GM19324 (cell line): Measurements from ENCODE around the gene KCTD4.
"Not testable (repeated sequence)": the region's sequence is repeated elsewhere in the genome, so short reads cannot be mapped to it uniquely, and the experiment has no call there.

Experiments used
- ATAC-seq: cut with Tn5 transposase; IDR thresholded peaks from one replicate; pipeline ENCODE4 v1.9.1; 2021; ENCODE audit warnings: mild to moderate bottlenecking, moderate library complexity; ENCODE audit not compliant: unreplicated experiment, low FRiP score

Gene KCTD4

GRCh38 chr13:45200701-45201232 lies at the start of gene KCTD4:
Gene KCTD4, minus strand, starts transcription at chr13:45201045. Its CDS starts 6,478 bp downstream, at chr13:45194567.
- ATAC-seq: no peak

DNA sequence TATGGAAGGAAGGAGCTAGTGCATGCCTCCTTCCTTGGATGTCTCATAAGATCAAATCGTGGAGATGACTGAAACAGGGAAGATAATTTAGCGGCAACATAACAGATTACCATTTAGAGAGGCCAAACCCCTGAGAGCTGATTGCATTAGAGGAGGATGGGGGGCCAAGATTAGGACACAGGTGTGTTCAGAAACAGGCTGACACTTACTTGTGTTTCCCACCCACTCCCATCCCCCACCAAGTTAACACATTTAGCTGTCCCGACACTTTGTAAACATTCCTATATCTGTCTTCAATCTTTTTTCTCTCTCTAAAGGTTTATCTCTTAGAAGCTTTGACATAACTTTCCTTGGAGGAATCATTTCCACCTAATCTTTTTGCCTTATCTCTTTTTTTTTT lies 48.8 kb upstream of the KCTD4 start:
- ATAC-seq: no peak

DNA sequence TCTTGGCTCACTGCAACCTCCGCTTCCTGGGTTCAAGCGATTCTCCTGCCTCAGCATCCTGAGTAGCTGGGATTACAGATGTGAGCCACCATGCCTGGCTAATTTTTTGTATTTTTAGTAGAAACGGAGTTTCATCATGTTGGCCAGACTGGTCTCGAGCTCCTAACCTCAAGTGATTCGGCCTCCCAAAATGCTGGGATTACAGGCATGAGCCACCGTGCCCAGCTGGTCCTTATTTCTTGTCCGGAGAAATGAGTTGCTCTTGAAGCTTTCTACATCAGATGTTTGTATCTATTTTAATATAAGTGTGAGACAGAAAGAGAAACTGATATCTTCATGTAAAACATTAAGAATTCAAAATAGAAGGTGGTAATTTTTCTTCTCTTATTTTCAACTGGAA lies 43.9 kb upstream of the KCTD4 start:
- ATAC-seq: not testable (repeated sequence)

DNA sequence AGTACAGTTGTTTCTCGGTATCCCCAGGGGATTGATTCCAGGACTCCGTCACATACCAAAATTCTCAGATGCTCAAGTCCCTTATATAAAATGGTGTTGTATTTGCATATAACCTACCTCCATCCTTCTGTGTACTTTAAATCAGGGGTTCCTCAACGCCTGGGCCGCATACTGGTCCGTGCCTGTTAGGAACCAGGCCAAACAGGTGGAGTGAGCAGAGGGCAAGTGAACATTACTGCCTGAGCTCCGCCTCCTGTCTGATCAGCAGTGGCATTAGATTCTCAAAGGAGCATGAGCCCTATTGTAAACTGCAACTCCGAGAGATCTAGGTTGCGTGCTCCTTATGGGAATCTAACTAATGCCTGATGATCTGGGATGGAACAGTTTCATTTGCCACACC lies 42.2 kb upstream of the KCTD4 start:
- ATAC-seq: no peak

DNA sequence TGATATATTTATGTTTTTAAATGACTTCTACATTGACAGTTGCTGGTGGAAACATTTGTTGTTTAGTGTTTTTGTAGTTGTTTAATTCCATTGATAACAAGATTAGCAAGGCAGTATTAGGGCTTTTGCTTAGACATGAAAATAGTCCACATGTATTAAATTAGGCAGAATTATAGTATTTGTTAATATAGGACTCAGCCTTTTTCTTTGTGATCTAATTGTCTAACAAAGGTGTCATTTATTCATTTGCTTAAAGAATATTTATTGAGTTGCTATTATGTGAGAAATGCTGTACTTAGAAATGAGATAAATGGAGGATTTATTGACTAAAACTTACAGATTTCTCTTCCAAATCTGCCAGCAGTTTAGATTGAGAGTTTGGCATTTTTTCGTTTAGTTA lies 41.7 kb upstream of the KCTD4 start:
- ATAC-seq: no peak

DNA sequence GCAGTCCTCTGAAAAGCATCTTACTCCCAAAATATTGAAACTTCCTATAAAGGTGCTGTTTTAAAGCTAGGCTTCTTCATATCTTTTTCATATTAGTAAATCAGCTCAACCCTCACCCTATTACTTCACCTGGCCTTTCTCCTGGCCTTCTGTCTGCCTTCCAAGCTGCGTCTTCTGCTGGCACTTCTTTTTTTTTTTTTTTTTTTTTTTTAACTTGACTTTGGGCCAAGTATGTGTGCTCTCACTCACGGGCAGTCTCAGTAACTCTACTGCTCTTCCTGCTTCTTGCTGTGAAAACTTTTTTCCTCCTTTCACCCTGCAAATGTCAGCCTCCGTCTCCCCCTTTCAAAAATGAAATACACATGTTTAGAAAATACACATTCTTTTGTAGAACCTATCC lies 41.2 kb upstream of the KCTD4 start:
- no peak for ATAC-seq

DNA sequence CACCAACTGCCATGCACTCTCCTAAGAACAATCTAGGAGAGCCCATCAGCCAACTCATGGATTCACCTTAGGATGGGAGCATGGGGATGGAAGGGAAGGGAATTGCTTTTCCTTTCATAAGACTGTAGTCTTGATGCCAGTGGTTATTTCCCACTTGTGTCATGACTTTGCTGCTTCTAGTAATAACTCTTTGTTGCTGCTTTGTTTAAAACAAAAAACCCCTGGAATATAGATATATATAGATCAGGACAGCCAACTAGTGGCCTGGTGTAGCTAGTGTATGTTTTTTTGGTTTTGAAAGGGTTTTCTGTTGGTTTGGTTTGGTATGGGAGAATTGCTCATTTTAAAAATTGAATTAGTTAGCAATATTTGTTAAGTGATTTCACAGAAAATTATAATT lies 39.3 kb upstream of the KCTD4 start:
- no peak for ATAC-seq

GRCh38 chr13:45238945-45239795 lies 38.3 kb upstream of the KCTD4 start:
- ATAC-seq: no peak

DNA sequence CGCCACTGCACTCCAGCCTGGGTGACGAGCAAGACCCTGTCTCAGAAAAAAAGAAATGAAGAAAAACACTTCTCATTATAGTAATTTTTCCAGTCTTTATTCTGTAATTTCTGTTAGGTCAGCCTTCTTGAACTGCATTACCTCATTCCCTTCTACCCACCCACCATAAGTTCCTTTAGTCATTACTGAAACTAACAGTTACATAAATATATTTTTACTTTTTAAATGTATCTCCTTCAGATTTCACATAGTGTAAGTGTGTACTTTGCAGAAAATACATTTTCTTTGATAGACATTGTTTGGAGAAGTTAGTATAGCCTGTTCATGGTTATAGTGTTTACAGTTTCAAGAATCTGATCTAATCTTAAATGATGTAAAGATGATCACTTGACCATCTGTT lies 31.7 kb upstream of the KCTD4 start:
- no peak for ATAC-seq

DNA sequence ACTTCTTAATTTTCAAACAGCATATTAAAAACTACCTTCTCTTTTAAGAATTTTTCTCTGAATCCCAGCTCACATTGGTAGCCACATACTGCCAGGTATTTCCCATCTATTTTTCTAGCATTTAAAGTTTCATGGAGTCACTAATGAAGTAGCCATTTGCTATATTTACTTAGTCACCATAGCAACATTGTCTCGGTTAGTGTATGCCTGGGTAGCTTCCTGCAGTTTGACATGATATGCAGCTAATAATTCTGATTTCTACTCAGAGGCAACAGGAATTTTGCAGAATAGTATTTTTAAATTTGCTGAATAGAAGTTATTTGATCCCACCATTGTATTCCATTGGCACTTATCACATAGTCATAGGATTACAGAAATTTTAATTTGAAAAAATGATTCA lies 30.9 kb upstream of the KCTD4 start:
- ATAC-seq: no peak

DNA sequence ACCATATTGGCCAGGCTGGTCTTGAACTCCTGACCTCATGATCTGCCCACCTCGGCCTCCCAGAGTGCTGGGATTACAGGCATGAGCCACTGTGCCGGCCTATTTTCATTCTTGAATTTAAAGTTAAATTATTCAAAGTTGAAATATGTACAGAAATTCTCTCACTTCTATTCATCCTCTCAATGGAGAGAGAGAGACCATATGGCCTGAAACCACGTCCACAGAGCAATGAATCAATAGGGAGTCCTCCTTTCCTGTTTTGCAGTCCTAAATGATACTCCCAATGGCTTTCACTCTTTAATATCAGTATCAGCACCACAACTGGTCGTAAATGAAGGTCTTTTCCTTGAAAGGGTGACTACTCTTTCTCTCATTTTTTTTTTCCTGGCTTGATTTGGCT lies 30.5 kb upstream of the KCTD4 start:
- ATAC-seq: no peak

DNA sequence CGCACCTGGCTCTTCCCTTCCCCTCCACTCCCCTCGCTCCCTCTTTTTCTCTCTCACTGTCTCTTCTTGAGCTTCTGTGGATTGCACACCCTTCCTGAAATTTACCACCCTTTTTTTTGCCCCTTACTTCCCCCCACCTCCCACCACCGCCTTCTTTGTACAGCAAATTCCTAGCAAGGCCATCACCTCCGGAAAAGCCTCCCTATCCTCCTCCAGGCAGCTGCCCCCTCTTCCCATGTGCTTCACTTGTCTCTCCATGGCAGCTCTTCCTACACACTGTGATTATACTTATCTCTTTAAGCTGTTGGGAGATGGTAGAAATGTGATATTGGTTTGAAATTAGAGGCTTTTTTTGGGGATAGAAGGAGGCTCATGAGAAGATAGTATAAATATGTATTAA lies 28.3 kb upstream of the KCTD4 start:
- ATAC-seq: no peak

- no peak for ATAC-seq
Observed at GRCh38 chr13:45228002-45228401, 27.2 kb upstream of the KCTD4 start.

DNA sequence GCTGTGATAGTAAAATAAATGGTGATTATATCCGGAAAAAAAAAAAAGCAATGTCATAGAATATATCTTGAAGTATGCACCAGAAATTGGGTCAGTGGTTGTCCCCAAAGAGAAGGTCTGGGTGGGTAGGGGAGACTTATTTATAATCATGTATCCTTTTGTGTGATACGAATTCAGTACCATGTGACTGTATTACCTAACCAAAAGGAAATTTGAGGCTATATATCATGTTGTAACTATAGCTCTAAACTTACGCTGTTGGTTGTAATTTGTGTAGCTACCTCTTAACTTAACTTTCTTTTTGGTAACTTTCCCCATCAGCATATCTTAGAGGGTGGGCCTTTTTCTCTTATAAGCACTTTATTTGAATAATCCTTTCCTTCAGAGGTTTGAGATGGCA lies 25.2 kb upstream of the KCTD4 start:
- no peak for ATAC-seq

- no peak for ATAC-seq
Observed at GRCh38 chr13:45225370-45225769, 24.5 kb upstream of the KCTD4 start.

DNA sequence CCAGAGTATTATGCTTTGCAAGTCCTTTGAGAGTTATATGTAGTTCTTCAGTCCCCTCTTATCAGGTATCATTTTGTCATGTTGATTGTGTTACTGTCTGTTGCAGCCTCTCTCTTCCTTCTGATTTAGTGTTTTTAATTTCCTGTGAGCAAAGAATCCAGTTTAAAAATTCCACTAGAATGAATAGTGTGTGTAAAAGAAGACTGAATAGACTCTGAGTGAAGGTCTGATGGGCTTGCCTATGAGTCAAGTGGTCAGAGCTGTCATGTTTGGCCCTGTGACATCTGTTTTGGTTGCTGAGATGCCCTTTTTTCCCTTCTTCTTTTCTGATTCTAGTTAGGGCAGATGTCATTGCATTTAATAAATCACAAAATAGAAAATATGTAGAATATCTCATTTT lies 23.3 kb upstream of the KCTD4 start:
- no peak for ATAC-seq

DNA sequence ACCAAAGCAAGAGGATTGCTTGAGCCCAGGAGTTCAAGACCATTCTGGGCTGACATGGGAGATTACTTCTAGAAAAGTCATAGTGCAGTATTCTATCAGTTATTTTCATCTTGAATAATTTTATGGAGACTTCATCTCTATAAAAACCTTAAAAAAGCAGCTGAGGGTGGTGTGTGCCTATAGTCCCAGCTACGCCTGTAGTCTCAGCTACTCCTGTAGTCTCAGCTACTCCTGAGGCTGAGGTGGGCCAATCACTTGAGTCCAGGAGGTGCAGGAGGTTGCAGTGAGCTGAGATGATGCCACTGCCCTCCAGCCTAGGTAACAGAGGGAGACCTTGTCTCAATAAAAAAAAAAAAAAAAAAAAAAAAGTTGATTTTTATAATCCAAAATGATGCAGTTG lies 22.1 kb upstream of the KCTD4 start:
- no peak for ATAC-seq

GRCh38 chr13:45222516-45222915 lies 21.7 kb upstream of the KCTD4 start:
- no peak for ATAC-seq

GRCh38 chr13:45220403-45220802 lies 19.6 kb upstream of the KCTD4 start:
- ATAC-seq: no peak

DNA sequence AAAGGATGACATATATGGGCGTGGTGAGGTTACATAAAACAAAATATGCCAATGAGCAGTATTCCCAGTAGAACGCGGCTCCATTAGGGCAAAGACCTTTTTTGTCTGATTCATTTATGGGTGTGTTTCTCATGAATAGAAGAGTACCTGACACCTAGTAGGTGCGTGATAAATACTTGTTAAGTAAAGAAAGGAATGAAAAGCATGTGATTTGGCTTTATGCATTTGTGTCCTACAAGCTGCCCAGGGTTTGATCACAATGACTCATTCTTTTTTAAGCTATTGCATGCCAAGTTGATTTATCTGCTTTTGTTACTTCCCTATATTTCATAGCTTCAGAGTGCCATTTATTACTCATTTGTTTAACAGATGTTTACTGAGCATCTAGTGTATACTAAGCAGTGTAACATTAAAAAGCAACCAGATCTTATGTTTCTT lies 19.1 kb upstream of the KCTD4 start:
- ATAC-seq: no peak

DNA sequence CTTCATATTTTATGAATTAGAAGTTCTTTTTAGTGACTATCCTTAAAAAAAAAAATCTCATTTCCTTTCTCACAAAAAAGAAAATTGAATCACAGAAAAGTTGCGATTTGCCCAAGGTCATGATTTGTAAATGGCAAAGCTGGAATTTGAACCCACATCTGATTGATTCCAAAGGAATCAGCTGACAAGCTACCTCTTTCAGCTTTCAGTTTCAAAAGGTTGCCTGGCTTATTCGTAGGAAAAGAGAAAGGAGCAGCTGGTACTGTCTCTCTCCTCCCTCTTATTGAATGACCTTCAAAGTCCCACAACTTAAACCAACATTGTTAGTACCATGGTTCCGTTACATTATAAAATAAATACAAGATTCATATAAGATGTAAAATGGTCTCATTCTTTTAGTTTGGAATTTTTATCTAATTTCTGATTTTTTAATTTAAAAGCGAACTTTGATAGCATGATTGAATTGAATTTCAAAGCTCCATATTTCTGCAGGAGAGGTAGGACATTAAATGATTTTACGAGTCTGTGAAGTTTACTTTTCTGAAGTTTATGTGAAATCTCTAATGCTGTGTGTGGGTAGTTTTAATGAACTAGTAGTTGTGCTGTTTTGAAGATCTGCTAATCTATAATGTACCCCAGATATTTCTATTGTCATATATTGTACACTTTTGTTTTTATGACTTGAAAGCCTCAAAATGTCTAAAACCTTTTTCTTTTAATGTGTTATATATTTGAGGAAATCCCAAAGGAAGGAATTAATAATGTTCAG lies 18.5 kb upstream of the KCTD4 start:
- no peak for ATAC-seq

- ATAC-seq: no peak
Observed at GRCh38 chr13:45218689-45219088, 17.8 kb upstream of the KCTD4 start.
